AG09309 (cell line): Measurements from ENCODE around the gene DRC7.
"Not testable (repeated sequence)": the region's sequence is repeated elsewhere in the genome, so short reads cannot be mapped to it uniquely, and the experiment has no call there.

Experiments used
- DNase-seq: peaks from one replicate; pipeline ENCODE4 v3.0.0-alpha.2; 2010; ENCODE audit warnings: low read depth
- H3K4me3 ChIP-seq: 2 replicates; pipeline ENCODE4 v1.5.1; 2011; ENCODE audit warnings: mild to moderate bottlenecking, low read depth, low read length, moderate library complexity; ENCODE audit not compliant: control insufficient read depth
- CTCF ChIP-seq: IDR thresholded peaks from 2 replicates; pipeline ENCODE4 v1.5.1; 2011; ENCODE audit warnings: mild to moderate bottlenecking, low read depth, low read length, inconsistent platforms; ENCODE audit not compliant: insufficient read depth, control insufficient read depth; ENCODE audit errors: missing control alignments

DRC7 gene

GRCh38 chr16:57728336-57729181 is 34.0 kb downstream of the DRC7 start:
- no peak overlapping the region for H3K4me3 ChIP-seq
- TF ChIP-seq CTCF, result no peak
- no peak for DNase-seq

- DNase-seq, result no peak
- H3K4me3 ChIP-seq, result no peak overlapping the region
- no peak for TF ChIP-seq CTCF
Measured at GRCh38 chr16:57729182-57729484, 34.5 kb downstream of the DRC7 start.

- DNase-seq, H3K4me3 ChIP-seq: not testable (repeated sequence)
Measured at GRCh38 chr16:57729852-57730251, 35.2 kb downstream of the DRC7 start.

- no peak overlapping the region for H3K4me3 ChIP-seq
- DNase-seq, result no peak
- TF ChIP-seq CTCF, result no peak
Measured at GRCh38 chr16:57730771-57731730, 36.4 kb downstream of the DRC7 start.

- peak; percentile 80 for DNase-seq
- no peak for TF ChIP-seq CTCF
- H3K4me3 ChIP-seq, result no peak overlapping the region
Measured at GRCh38 chr16:57732037-57732436, 37.4 kb downstream of the DRC7 start.

GRCh38 chr16:57732714-57733113 is 38.1 kb downstream of the DRC7 start:
- H3K4me3 ChIP-seq, result no peak overlapping the region
- no peak for DNase-seq
- TF ChIP-seq CTCF, result no peak
